Uterus (tissue), 2 donors: ENCODE measurements around the gene VEPH1.

Source experiments
- CTCF ChIP-seq, 4 experiments: fragments of 200-600 bp in 2 of 4; fragments of 450-650 bp in 2 of 4; sonication (generic) in 2 of 4; IDR thresholded peaks; one replicate each; pipeline ENCODE4 v1.5.1; 2016 to 2019; ENCODE audit warnings: antibody characterized with exemption in 4 of 4, mild to moderate bottlenecking in 2 of 4, moderate library complexity in 1 of 4
- POLR2A ChIP-seq, 2 donors: fragments of 450-650 bp; IDR thresholded peaks; one replicate each; pipeline ENCODE4 v1.6.1; 2016; ENCODE audit warnings: antibody characterized with exemption in 2 of 2, mild to moderate bottlenecking in 1 of 2, moderate library complexity in 1 of 2

- no peak for TF ChIP-seq CTCF (IDR thresholded peaks at IDR 0.05)
- no peak for TF ChIP-seq POLR2A (IDR thresholded peaks at IDR 0.05)
Measured at GRCh38 chr3:157527131-157527881, 24.1 kb upstream of the VEPH1 start.
